HG03469 (cell line): ENCODE measurements around the gene MAGI1.

Source experiments
- ATAC-seq: cut with Tn5 transposase; IDR thresholded peaks from one replicate; pipeline ENCODE4 v1.9.1; 2021; ENCODE audit warnings: mild to moderate bottlenecking, moderate library complexity, moderate number of reproducible peaks; ENCODE audit not compliant: unreplicated experiment

The MAGI1 gene

GRCh38 chr3:66015841-66016240 is 22.9 kb downstream of the MAGI1 start:
- no peak for ATAC-seq

GRCh38 chr3:66014651-66015050 is 24.1 kb downstream of the MAGI1 start:
- no peak for ATAC-seq

- no peak for ATAC-seq
These were observed 24.7 kb downstream of the MAGI1 start for GRCh38 chr3:66014056-66014455.

GRCh38 chr3:66012711-66013110 is 26.0 kb downstream of the MAGI1 start:
- ATAC-seq = no peak

- ATAC-seq = no peak
These were observed 27.7 kb downstream of the MAGI1 start for GRCh38 chr3:66010739-66011655.

- no peak for ATAC-seq
These were observed 28.4 kb downstream of the MAGI1 start for GRCh38 chr3:66010348-66010738.

GRCh38 chr3:66004244-66004643 is 34.5 kb downstream of the MAGI1 start:
- no peak for ATAC-seq

GRCh38 chr3:66001626-66002025 is 37.1 kb downstream of the MAGI1 start:
- no peak for ATAC-seq

- no peak for ATAC-seq
These were observed 38.2 kb downstream of the MAGI1 start for GRCh38 chr3:66000506-66000905.

GRCh38 chr3:65999606-66000005 is 39.1 kb downstream of the MAGI1 start:
- no peak for ATAC-seq

GRCh38 chr3:65996589-65996988 is 42.1 kb downstream of the MAGI1 start:
- ATAC-seq = no peak

- no peak for ATAC-seq
These were observed 43.2 kb downstream of the MAGI1 start for GRCh38 chr3:65995515-65995914.

GRCh38 chr3:65995030-65995429 is 43.7 kb downstream of the MAGI1 start:
- no peak for ATAC-seq

GRCh38 chr3:65993134-65993900 is 45.4 kb downstream of the MAGI1 start:
- no peak for ATAC-seq

- no peak for ATAC-seq
These were observed 46.6 kb downstream of the MAGI1 start for GRCh38 chr3:65992106-65992505.

- no peak for ATAC-seq
These were observed 50.1 kb downstream of the MAGI1 start for GRCh38 chr3:65988411-65989180.

GRCh38 chr3:65986285-65986684 is 52.4 kb downstream of the MAGI1 start:
- no peak for ATAC-seq

- no peak for ATAC-seq
These were observed 53.7 kb downstream of the MAGI1 start for GRCh38 chr3:65984975-65985374.

- no peak for ATAC-seq
These were observed 55.6 kb downstream of the MAGI1 start for GRCh38 chr3:65983100-65983499.

- ATAC-seq = no peak
These were observed 59.0 kb downstream of the MAGI1 start for GRCh38 chr3:65979731-65980130.

GRCh38 chr3:65979162-65979561 is 59.6 kb downstream of the MAGI1 start:
- ATAC-seq = no peak
